GM12878 (cell line): ENCODE results near the gene ELOF1. TPM values are rescaled to one million over a fixed set of nuclear protein-coding genes. Genes with fewer than 3 reads are reported as not detected.
A peak's percentile ranks its signal among the peaks of the same experiment; 100 is the strongest.

Experiments
- BCL11A ChIP-seq: IDR thresholded peaks from 2 replicates; pipeline ENCODE4 v1.6.1; 2011; ENCODE audit warnings: low read depth, low read length
- CBX5 ChIP-seq: sonication (generic); IDR thresholded peaks from 2 replicates; pipeline ENCODE4 v1.6.1; 2016; ENCODE audit warnings: low read depth, moderate library complexity, mild to moderate bottlenecking, inconsistent platforms
- DPF2 ChIP-seq: fragments of 450-650 bp; IDR thresholded peaks from 2 replicates; pipeline ENCODE4 v1.6.1; 2017; ENCODE audit warnings: mild to moderate bottlenecking
- FOXM1 ChIP-seq: IDR thresholded peaks from 2 replicates; pipeline ENCODE4 v1.6.1; 2012; ENCODE audit warnings: low read depth, mild to moderate bottlenecking, inconsistent platforms, low read length, moderate library complexity
- GATAD2B ChIP-seq: fragments of 450-650 bp; conservative IDR thresholded peaks from 2 replicates; pipeline ENCODE4 v1.6.1; 2017; ENCODE audit warnings: low read depth, mild to moderate bottlenecking, moderate library complexity
- HDGF ChIP-seq: fragments of 450-650 bp; IDR thresholded peaks from 2 replicates; pipeline ENCODE4 v1.6.1; 2016; ENCODE audit warnings: antibody characterized with exemption
- IKZF1 ChIP-seq: fragments of 450-650 bp; conservative IDR thresholded peaks from 2 replicates; pipeline ENCODE4 v1.6.1; 2017; ENCODE audit warnings: antibody characterized with exemption, mild to moderate bottlenecking
- JUNB ChIP-seq: IDR thresholded peaks from 2 replicates; pipeline ENCODE4 v1.6.1; 2016; ENCODE audit warnings: antibody characterized with exemption, mild to moderate bottlenecking
- KAT2A ChIP-seq: conservative IDR thresholded peaks from 2 replicates; pipeline ENCODE4 v1.6.1; 2011; ENCODE audit warnings: low read depth, low read length; ENCODE audit not compliant: control insufficient read depth
- MEF2A ChIP-seq: IDR thresholded peaks from 2 replicates; pipeline ENCODE4 v1.6.1; 2011; ENCODE audit warnings: low read depth, mild to moderate bottlenecking, low read length, moderate library complexity; ENCODE audit not compliant: insufficient read depth
- RUNX3 ChIP-seq: IDR thresholded peaks from 2 replicates; pipeline ENCODE4 v1.6.1; 2012; ENCODE audit warnings: low read length, inconsistent platforms
- STAT3 ChIP-seq: IDR thresholded peaks from 2 replicates; pipeline ENCODE4 v1.6.1; 2011; ENCODE audit warnings: low read depth, low read length, improper control_type of control experiment
- YBX1 ChIP-seq: fragments of 450-650 bp; IDR thresholded peaks from 2 replicates; pipeline ENCODE4 v1.6.1; 2016; ENCODE audit warnings: antibody characterized with exemption
- YY1 ChIP-seq: IDR thresholded peaks from 2 replicates; pipeline ENCODE4 v1.6.1; 2011; ENCODE audit warnings: low read depth, mild to moderate bottlenecking, low read length
- polyA plus RNA-seq, 11 experiments: library from polyadenylated mRNA; depleted of rRNA in 4 of 11; unstranded in 6 of 11; stranded (reverse) in 5 of 11; fragments of >200 nt; fragmentation: Nextera tagmentation in 4 of 11; fragmentation: Illumina TruSeq in 1 of 11; extraction: Ambion mirVana in 4 of 11; extraction: Trizol in 1 of 11; gene quantifications; 1 replicate in 1 of 11; 2 replicates in 10 of 11; pipeline versions ENCODE4 v1.2.1 to v1.2.3, GENCODE V29; 2011 to 2016; ENCODE audit warnings: inconsistent platforms in 2 of 11, missing spikeins in 2 of 11, low read depth in 1 of 11
- total RNA-seq, 4 experiments: library from RNA; depleted of rRNA in 3 of 4; stranded (reverse); fragments of >200 nt in 3 of 4; fragmentation: Illumina TruSeq in 1 of 4; extraction: Trizol in 1 of 4; gene quantifications; 2 replicates each; pipeline versions ENCODE4 v1.2.1 to v1.2.3, GENCODE V29; 2013 to 2021
- TF ChIP-seq, protein P1 (sequence below): IDR thresholded peaks from 2 replicates; pipeline ENCODE4 v1.6.1; 2012; ENCODE audit warnings: low read length, inconsistent platforms
- TF ChIP-seq, protein P2 (sequence below): IDR thresholded peaks from 2 replicates; pipeline ENCODE4 v1.6.1; 2012; ENCODE audit warnings: improper control_type of control experiment, low read depth, low read length; ENCODE audit not compliant: insufficient replicate concordance
- TF ChIP-seq, protein P3 (sequence below): fragments of 450-650 bp; IDR thresholded peaks from 2 replicates; pipeline ENCODE4 v1.6.1; 2017; ENCODE audit warnings: low read depth, mild to moderate bottlenecking, moderate library complexity
- TF ChIP-seq, protein P4 (sequence below): fragments of 450-650 bp; IDR thresholded peaks from 2 replicates; pipeline ENCODE4 v1.6.1; 2017; ENCODE audit warnings: mild to moderate bottlenecking, moderate library complexity

Gene ELOF1
- total and polyA plus RNA-seq, 10 of the 15 experiments (the other 5 are each of a cell fraction or from before 2014, with no cell fraction given): 11.7 to 124 (median 92.9) TPM

DNA sequence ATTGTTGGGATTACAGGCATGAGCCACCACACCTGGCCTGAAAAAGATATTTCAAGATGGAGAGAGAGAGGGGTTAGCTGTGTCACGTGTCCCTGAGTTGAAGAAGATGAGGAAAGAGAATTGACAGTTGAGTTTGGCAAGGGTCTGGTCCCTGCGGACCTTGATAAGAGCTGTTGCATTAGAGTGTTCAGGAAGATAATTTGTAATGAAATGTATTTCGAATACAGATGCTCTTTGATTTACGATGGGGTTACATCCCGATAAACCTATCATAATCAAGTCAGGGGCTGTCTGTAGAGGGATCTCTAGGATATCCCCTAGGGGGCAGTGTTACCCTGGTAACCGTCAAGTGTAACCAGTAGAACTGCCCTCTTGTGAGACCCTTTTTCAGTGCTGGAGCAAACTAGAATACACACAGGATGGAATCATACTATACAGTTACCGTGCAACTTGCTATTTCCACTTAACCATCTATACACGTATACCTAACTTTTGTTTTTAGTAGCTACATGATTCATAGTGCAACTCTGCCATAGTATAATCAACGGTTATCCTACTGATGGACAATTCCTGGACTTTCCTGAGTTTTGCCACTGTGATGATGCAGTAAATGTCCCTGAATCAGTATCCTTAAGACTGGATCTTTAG, 1.5 kb upstream of the ELOF1 start (continued):
- TF ChIP-seq HDGF (no peak), IKZF1 (peak; percentile 70), DPF2 (0 out of 2 replicates have a peak, but pooled peaks have one; percentile 37), STAT3 (no peak), JUNB (peak; percentile 88), YY1 (peak; percentile 48; the same call in 1 of the 2 replicates), RUNX3 (peak; percentile 52; the same call in 1 of the 2 replicates), YBX1 (no peak), GATAD2B (peak; percentile 62; the same call in 1 of the 2 replicates), FOXM1 (peak; percentile 55; the same call in 1 of the 2 replicates), CBX5 (0 out of 2 replicates have a peak, but pooled peaks have one; percentile 19), MEF2A (0 out of 2 replicates have a peak, but pooled peaks have one; percentile 12), KAT2A (no peak), BCL11A (no peak)
- TF ChIP-seq, protein P1, sequence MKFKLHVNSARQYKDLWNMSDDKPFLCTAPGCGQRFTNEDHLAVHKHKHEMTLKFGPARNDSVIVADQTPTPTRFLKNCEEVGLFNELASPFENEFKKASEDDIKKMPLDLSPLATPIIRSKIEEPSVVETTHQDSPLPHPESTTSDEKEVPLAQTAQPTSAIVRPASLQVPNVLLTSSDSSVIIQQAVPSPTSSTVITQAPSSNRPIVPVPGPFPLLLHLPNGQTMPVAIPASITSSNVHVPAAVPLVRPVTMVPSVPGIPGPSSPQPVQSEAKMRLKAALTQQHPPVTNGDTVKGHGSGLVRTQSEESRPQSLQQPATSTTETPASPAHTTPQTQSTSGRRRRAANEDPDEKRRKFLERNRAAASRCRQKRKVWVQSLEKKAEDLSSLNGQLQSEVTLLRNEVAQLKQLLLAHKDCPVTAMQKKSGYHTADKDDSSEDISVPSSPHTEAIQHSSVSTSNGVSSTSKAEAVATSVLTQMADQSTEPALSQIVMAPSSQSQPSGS: peak; percentile 68
- TF ChIP-seq, protein P2, sequence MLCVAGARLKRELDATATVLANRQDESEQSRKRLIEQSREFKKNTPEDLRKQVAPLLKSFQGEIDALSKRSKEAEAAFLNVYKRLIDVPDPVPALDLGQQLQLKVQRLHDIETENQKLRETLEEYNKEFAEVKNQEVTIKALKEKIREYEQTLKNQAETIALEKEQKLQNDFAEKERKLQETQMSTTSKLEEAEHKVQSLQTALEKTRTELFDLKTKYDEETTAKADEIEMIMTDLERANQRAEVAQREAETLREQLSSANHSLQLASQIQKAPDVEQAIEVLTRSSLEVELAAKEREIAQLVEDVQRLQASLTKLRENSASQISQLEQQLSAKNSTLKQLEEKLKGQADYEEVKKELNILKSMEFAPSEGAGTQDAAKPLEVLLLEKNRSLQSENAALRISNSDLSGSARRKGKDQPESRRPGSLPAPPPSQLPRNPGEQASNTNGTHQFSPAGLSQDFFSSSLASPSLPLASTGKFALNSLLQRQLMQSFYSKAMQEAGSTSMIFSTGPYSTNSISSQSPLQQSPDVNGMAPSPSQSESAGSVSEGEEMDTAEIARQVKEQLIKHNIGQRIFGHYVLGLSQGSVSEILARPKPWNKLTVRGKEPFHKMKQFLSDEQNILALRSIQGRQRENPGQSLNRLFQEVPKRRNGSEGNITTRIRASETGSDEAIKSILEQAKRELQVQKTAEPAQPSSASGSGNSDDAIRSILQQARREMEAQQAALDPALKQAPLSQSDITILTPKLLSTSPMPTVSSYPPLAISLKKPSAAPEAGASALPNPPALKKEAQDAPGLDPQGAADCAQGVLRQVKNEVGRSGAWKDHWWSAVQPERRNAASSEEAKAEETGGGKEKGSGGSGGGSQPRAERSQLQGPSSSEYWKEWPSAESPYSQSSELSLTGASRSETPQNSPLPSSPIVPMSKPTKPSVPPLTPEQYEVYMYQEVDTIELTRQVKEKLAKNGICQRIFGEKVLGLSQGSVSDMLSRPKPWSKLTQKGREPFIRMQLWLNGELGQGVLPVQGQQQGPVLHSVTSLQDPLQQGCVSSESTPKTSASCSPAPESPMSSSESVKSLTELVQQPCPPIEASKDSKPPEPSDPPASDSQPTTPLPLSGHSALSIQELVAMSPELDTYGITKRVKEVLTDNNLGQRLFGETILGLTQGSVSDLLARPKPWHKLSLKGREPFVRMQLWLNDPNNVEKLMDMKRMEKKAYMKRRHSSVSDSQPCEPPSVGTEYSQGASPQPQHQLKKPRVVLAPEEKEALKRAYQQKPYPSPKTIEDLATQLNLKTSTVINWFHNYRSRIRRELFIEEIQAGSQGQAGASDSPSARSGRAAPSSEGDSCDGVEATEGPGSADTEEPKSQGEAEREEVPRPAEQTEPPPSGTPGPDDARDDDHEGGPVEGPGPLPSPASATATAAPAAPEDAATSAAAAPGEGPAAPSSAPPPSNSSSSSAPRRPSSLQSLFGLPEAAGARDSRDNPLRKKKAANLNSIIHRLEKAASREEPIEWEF: no peak
- TF ChIP-seq, protein P3, sequence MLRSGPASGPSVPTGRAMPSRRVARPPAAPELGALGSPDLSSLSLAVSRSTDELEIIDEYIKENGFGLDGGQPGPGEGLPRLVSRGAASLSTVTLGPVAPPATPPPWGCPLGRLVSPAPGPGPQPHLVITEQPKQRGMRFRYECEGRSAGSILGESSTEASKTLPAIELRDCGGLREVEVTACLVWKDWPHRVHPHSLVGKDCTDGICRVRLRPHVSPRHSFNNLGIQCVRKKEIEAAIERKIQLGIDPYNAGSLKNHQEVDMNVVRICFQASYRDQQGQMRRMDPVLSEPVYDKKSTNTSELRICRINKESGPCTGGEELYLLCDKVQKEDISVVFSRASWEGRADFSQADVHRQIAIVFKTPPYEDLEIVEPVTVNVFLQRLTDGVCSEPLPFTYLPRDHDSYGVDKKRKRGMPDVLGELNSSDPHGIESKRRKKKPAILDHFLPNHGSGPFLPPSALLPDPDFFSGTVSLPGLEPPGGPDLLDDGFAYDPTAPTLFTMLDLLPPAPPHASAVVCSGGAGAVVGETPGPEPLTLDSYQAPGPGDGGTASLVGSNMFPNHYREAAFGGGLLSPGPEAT: peak; percentile 66
- TF ChIP-seq, protein P4, sequence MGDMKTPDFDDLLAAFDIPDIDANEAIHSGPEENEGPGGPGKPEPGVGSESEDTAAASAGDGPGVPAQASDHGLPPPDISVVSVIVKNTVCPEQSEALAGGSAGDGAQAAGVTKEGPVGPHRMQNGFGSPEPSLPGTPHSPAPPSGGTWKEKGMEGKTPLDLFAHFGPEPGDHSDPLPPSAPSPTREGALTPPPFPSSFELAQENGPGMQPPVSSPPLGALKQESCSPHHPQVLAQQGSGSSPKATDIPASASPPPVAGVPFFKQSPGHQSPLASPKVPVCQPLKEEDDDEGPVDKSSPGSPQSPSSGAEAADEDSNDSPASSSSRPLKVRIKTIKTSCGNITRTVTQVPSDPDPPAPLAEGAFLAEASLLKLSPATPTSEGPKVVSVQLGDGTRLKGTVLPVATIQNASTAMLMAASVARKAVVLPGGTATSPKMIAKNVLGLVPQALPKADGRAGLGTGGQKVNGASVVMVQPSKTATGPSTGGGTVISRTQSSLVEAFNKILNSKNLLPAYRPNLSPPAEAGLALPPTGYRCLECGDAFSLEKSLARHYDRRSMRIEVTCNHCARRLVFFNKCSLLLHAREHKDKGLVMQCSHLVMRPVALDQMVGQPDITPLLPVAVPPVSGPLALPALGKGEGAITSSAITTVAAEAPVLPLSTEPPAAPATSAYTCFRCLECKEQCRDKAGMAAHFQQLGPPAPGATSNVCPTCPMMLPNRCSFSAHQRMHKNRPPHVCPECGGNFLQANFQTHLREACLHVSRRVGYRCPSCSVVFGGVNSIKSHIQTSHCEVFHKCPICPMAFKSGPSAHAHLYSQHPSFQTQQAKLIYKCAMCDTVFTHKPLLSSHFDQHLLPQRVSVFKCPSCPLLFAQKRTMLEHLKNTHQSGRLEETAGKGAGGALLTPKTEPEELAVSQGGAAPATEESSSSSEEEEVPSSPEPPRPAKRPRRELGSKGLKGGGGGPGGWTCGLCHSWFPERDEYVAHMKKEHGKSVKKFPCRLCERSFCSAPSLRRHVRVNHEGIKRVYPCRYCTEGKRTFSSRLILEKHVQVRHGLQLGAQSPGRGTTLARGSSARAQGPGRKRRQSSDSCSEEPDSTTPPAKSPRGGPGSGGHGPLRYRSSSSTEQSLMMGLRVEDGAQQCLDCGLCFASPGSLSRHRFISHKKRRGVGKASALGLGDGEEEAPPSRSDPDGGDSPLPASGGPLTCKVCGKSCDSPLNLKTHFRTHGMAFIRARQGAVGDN: peak; percentile 27; the same call in 1 of the 2 replicates
